Esophagus squamous epithelium (tissue), 5 donors: Measurements from ENCODE around the gene NUP205. TPM values are rescaled to one million over a fixed set of nuclear protein-coding genes. Genes with fewer than 3 reads are reported as not detected.

Experiments
- DNase-seq: peaks from one replicate; lab custom pipeline; 2025; lab: John Stamatoyannopoulos, UW
- H3K27ac ChIP-seq, 4 donors: fragments of 200-600 bp; sonication (generic); one replicate each; pipeline ENCODE4 v1.5.1; 2016 to 2019; ENCODE audit warnings: mild to moderate bottlenecking in 1 of 4
- H3K27me3 ChIP-seq, 4 donors: fragments of 200-600 bp; sonication (generic); 1 replicate in 3 of 4; 2 replicates in 1 of 4; pipeline versions ENCODE4 v1.5.1 to v1.6.0; 2017 to 2021; ENCODE audit warnings: antibody characterized with exemption in 1 of 4
- H3K36me3 ChIP-seq, 3 donors: fragments of 200-600 bp; sonication (generic); one replicate each; pipeline ENCODE4 v1.5.1; 2016 to 2019
- H3K4me1 ChIP-seq, 3 donors: fragments of 200-600 bp; sonication (generic); one replicate each; pipeline ENCODE4 v1.5.1; 2017 to 2019
- H3K4me3 ChIP-seq, 4 donors: fragments of 200-600 bp; sonication (generic); 1 replicate in 3 of 4; 2 replicates in 1 of 4; pipeline ENCODE4 v1.5.1; 2016 to 2019; ENCODE audit warnings: mild to moderate bottlenecking in 2 of 4, moderate library complexity in 1 of 4
- H3K9me3 ChIP-seq, 3 donors: fragments of 200-600 bp; sonication (generic); one replicate each; pipeline ENCODE4 v1.5.1; 2016 to 2019
- POLR2A ChIP-seq, 4 donors: fragments of 450-650 bp; IDR thresholded peaks; one replicate each; pipeline ENCODE4 v1.6.1; 2017; ENCODE audit warnings: antibody characterized with exemption in 4 of 4, mild to moderate bottlenecking in 4 of 4, moderate library complexity in 3 of 4
- WGBS, 2 donors: methylation state at CpG; one replicate each; pipeline ENCODE4 v1.1.5; 2018; 5-methylcytosine and 5-hydroxymethylcytosine counted together
- intact Hi-C: fragments of 100-400 bp; cut with DNase I; formaldehyde crosslinking; loops from one replicate; pipeline ENCODE4 v1.15.0; 2022
- total RNA-seq, 4 donors: library from RNA; depleted of rRNA; stranded (reverse); fragments of >200 nt; gene quantifications; one replicate each; pipeline ENCODE4 v1.1.0, GENCODE V29; 2016
- TF ChIP-seq, protein P1 (sequence below), 6 experiments: fragments of 450-650 bp in 4 of 6; fragments of 200-600 bp in 2 of 6; sonication (generic) in 2 of 6; IDR thresholded peaks; one replicate each; pipeline ENCODE4 v1.5.1; 2016 to 2019; ENCODE audit warnings: antibody characterized with exemption in 6 of 6, mild to moderate bottlenecking in 4 of 6, moderate library complexity in 4 of 6
- donor health status: DM: yes; HTN: yes; CAD: no.

Gene NUP205
- total RNA-seq, 4 donors from 2014 or later: 33.8 to 60.5 (median 48.1) TPM

DNA sequence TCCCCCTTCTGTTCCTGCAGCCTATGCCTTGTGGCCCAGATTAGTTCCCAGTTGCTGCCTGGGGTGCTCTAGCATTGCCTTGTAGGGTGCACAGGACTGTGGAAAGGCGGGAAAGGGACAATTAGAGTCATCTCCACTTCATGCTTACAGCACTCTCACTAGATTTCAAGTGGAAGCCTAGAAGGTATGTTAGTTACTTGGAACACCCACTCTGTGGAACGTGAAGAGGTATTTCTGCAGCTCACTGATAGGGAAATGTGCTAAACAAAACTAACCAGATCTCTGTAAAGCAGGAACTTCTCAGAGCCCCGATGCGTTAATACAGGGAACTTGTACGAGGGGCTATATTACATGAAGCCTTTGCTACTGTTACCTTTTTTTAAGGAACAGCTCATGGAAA, 124.0 kb downstream of the NUP205 start:
- Histone ChIP-seq H3K4me1 (peaks cover 6 to 73% (median 27%) of the 10 kb centered on the region in 3 donors), H3K9me3 (no peaks in the 10 kb centered on the region), H3K27ac (peak overlapping the region in 1 of 4 donors; percentile 21), H3K36me3 (peaks cover 0 to 34% (median 0%) of the 10 kb centered on the region in 3 donors), H3K27me3 (no peaks in the 10 kb centered on the region), H3K4me3 (no peak overlapping the region)
- WGBS, 2 donors: 77 to 82% methylated on average over 4 of the region's 5 CpGs
- no peak for DNase-seq
- TF ChIP-seq, protein P1, sequence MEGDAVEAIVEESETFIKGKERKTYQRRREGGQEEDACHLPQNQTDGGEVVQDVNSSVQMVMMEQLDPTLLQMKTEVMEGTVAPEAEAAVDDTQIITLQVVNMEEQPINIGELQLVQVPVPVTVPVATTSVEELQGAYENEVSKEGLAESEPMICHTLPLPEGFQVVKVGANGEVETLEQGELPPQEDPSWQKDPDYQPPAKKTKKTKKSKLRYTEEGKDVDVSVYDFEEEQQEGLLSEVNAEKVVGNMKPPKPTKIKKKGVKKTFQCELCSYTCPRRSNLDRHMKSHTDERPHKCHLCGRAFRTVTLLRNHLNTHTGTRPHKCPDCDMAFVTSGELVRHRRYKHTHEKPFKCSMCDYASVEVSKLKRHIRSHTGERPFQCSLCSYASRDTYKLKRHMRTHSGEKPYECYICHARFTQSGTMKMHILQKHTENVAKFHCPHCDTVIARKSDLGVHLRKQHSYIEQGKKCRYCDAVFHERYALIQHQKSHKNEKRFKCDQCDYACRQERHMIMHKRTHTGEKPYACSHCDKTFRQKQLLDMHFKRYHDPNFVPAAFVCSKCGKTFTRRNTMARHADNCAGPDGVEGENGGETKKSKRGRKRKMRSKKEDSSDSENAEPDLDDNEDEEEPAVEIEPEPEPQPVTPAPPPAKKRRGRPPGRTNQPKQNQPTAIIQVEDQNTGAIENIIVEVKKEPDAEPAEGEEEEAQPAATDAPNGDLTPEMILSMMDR (IDR thresholded peaks at IDR 0.05): no peak
- no peak for TF ChIP-seq POLR2A (IDR thresholded peaks at IDR 0.05)
- intact Hi-C loops: no loop called here

DNA sequence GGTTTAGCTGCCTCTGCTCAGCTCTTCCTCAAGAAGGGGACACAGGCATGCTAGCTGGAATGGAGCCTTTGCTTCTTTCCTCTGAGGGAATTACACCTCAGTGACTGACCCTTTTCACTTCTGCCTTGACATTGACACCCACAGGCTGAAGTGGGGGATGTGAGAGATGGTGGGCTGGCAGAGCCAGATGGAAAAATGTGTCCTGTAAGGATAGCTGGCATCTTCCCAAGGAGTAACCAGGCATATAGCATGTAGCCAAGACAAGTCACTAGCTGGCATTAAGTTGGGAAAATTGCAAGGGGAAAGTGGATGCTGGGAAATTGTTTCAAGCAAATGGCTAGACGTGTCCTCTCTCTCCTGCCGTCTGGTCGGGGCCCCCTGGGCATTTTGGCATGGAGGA, 124.5 kb downstream of the NUP205 start:
- H3K4me1 ChIP-seq: peaks cover 6 to 69% (median 27%) of the 10 kb centered on the region in 3 donors
- H3K27ac ChIP-seq: peak overlapping the region in 2 of 4 donors; percentile 21 to 48
- WGBS, 2 donors: 45 to 49% methylated on average over 3 of the region's 3 CpGs
- no peak for DNase-seq
- no peaks in the 10 kb centered on the region for H3K27me3 ChIP-seq
- no peaks in the 10 kb centered on the region for H3K9me3 ChIP-seq
- H3K4me3 ChIP-seq: no peak overlapping the region
- peaks cover 0 to 34% (median 0%) of the 10 kb centered on the region in 3 donors for H3K36me3 ChIP-seq
- intact Hi-C loops: no loop called here
- no peak for TF ChIP-seq POLR2A (IDR thresholded peaks at IDR 0.05)
- TF ChIP-seq, protein P1 (IDR thresholded peaks at IDR 0.05): no peak

DNA sequence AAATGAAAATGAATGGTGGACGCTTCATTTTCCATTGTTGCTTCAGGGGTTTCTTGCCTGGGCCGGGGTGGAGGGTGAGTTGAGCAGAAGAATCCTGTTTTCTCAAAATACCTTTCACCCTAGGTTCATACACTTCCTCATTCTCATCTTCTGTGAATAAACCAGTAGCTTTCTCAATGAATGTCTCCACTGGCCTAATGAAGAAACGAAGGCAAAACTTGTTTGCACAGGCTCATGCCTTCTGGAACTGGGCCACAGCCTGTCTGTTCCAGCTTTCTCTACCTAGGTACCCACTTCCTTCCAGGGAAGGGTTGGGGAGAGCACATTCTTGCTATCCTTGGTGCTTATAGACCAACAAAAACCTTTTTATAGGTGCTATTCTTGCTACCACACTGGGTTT, 125.9 kb downstream of the NUP205 start:
- Histone ChIP-seq H3K36me3 (peaks cover 0 to 33% (median 0%) of the 10 kb centered on the region in 3 donors), H3K4me1 (peaks cover 0 to 54% (median 20%) of the 10 kb centered on the region in 3 donors), H3K27ac (peak overlapping the region in 3 of 4 donors; percentile 19 to 62 (median 48)), H3K4me3 (no peak overlapping the region), H3K9me3 (no peaks in the 10 kb centered on the region), H3K27me3 (no peaks in the 10 kb centered on the region)
- intact Hi-C loops: no loop called here
- DNase-seq: no peak
- 49 to 53% methylated on average over 3 of the region's 3 CpGs for WGBS, 2 donors
- TF ChIP-seq, protein P1 (IDR thresholded peaks at IDR 0.05): no peak
- no peak for TF ChIP-seq POLR2A (IDR thresholded peaks at IDR 0.05)

DNA sequence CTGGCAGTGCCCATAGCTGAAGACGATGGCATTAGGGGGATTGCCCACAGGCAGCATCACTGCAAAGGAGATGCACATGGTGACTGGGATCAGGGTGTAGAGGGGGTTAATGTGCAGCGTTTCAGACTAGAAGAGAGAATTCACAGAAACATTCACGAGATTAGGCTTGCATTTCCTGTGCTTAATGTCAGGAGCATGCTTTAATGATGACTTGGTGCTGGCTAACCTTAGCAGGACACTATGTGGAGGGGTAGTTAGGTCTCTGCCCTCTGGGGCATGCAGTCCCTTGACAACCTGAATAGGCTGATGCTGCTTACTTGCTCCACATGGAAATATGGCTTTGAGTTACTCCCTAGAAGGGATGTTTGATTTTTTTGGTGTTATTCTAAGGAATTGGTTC, 126.4 kb downstream of the NUP205 start:
- DNase-seq: no peak
- H3K4me1 ChIP-seq: peaks cover 0 to 49% (median 18%) of the 10 kb centered on the region in 3 donors
- WGBS, 2 donors: 28 to 37% methylated on average over 3 of the region's 3 CpGs
- no peak for TF ChIP-seq POLR2A (IDR thresholded peaks at IDR 0.05)
- TF ChIP-seq, protein P1 (IDR thresholded peaks at IDR 0.05): no peak
- peak overlapping the region in 2 of 4 donors; percentile 17 to 62 for H3K27ac ChIP-seq
- no peak overlapping the region for H3K4me3 ChIP-seq
- H3K9me3 ChIP-seq: no peaks in the 10 kb centered on the region
- intact Hi-C loops: no loop called here
- H3K36me3 ChIP-seq: peaks cover 0 to 38% (median 0%) of the 10 kb centered on the region in 3 donors
- H3K27me3 ChIP-seq: no peaks in the 10 kb centered on the region

DNA sequence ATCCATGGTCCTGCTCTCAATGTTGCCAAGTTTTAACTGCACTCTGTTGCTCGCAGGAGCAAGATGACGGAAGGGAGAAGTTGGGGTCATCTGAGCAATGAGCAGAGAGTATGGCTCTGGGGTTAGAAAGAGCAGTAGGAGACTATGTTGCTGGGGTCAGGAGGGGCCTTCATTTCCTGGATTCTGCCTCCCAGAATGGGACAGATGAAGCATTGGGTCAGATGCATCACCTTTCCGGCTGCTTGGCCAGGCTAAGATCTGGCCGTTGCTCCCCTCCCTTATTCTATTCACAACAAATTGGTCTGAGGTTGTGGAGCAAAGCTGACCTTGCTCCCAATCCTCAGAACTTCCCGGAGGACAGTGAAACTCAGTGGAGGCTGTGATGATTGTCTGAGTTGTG, 127.0 kb downstream of the NUP205 start:
- Histone ChIP-seq H3K4me1 (peaks cover 0 to 44% (median 15%) of the 10 kb centered on the region in 3 donors), H3K36me3 (peaks cover 0 to 44% (median 0%) of the 10 kb centered on the region in 3 donors), H3K4me3 (no peak overlapping the region), H3K27ac (no peak overlapping the region), H3K27me3 (no peaks in the 10 kb centered on the region), H3K9me3 (no peaks in the 10 kb centered on the region)
- intact Hi-C loops: no loop called here
- 50 to 97% methylated on average over 3 to 5 of the region's 5 CpGs for WGBS, 2 donors
- no peak for TF ChIP-seq POLR2A (IDR thresholded peaks at IDR 0.05)
- no peak for DNase-seq
